T-cell (primary cell): ENCODE results near the gene GPHN. TPM values are rescaled to one million over a fixed set of nuclear protein-coding genes. Genes with fewer than 3 reads are reported as not detected.

Experiments used
- ATAC-seq, 4 experiments: fragments of 200-7000 bp in 3 of 4; fragments of 150-1000 bp in 1 of 4; cut with Tn5 transposase; replicated peaks in 1 of 4; 1 replicate in 3 of 4; 2 replicates in 1 of 4; pipeline ENCODE4 v1.10.0; 2021; ENCODE audit warnings: moderate library complexity in 3 of 4, mild to moderate bottlenecking in 2 of 4, moderate number of reproducible peaks in 1 of 4
- CTCF ChIA-PET, 2 donors: fragments of 300-600 bp; sonication (Branson Sonifier 250); formaldehyde crosslinking; loops; one replicate each; lab custom pipeline; 2022; ENCODE audit warnings: antibody characterized with exemption in 2 of 2; lab: Charles Lee
- POLR2A ChIA-PET, 2 donors: fragments of 300-600 bp; sonication (Branson Sonifier 250); formaldehyde crosslinking; loops; one replicate each; lab custom pipeline; 2022; ENCODE audit warnings: antibody characterized with exemption in 2 of 2; lab: Charles Lee
- DNase-seq, 35 experiments: peaks; one replicate each; pipeline versions ENCODE4 v3.0.0 to v3.0.0-alpha.2; 2013 to 2023
- H3K27ac ChIP-seq: one replicate; pipeline ENCODE4 v1.5.1; 2013; ENCODE audit warnings: low read length
- H3K27me3 ChIP-seq, 2 experiments: replicated peaks in 1 of 2; 1 replicate in 1 of 2; 2 replicates in 1 of 2; pipeline versions ENCODE4 v1.6.1 to v1.7.0; 2013; ENCODE audit warnings: low read length in 1 of 2, mixed read lengths in 1 of 2; ENCODE audit not compliant: control insufficient read depth in 2 of 2, insufficient read depth in 2 of 2; ENCODE audit errors: extremely low read depth in 1 of 2
- H3K36me3 ChIP-seq, 2 donors: 1 replicate in 1 of 2; 2 replicates in 1 of 2; pipeline versions ENCODE4 v1.6.1 to v1.7.0; 2013; ENCODE audit warnings: low read length in 1 of 2; ENCODE audit not compliant: control insufficient read depth in 2 of 2, insufficient read depth in 1 of 2; ENCODE audit errors: extremely low read depth in 1 of 2
- H3K4me1 ChIP-seq, 2 experiments: 1 replicate in 1 of 2; 2 replicates in 1 of 2; pipeline versions ENCODE4 v1.6.1 to v1.7.0; 2013; ENCODE audit warnings: low read length in 2 of 2, mixed read lengths in 1 of 2; ENCODE audit not compliant: insufficient read depth in 2 of 2, control insufficient read depth in 1 of 2; ENCODE audit errors: extremely low read depth in 1 of 2
- H3K4me3 ChIP-seq, 2 donors: 1 replicate in 1 of 2; 2 replicates in 1 of 2; pipeline versions ENCODE4 v1.5.1 to v1.7.0; 2013; ENCODE audit warnings: mild to moderate bottlenecking in 2 of 2, low read length in 1 of 2, moderate library complexity in 1 of 2; ENCODE audit not compliant: control insufficient read depth in 1 of 2; ENCODE audit errors: extremely low read depth in 1 of 2
- H3K9me3 ChIP-seq: 2 replicates; pipeline ENCODE4 v1.7.0; 2013
- H3K27ac Mint-ChIP-seq, 2 donors: one replicate each; pipeline ENCODE4 v1.8.0; 2020 to 2021; ENCODE audit warnings: mild to moderate bottlenecking in 2 of 2, mixed read lengths in 2 of 2
- H3K27me3 Mint-ChIP-seq, 2 donors: one replicate each; pipeline ENCODE4 v1.8.0; 2021 to 2022; ENCODE audit warnings: mixed read lengths in 2 of 2
- H3K36me3 Mint-ChIP-seq: one replicate; pipeline ENCODE4 v1.8.0; 2021; ENCODE audit warnings: mixed read lengths
- H3K4me1 Mint-ChIP-seq, 3 donors: one replicate each; pipeline ENCODE4 v1.8.0; 2020 to 2022; ENCODE audit warnings: mixed read lengths in 3 of 3, mild to moderate bottlenecking in 1 of 3
- H3K4me3 Mint-ChIP-seq, 3 donors: one replicate each; pipeline ENCODE4 v1.8.0; 2020 to 2022; ENCODE audit warnings: mild to moderate bottlenecking in 3 of 3, mixed read lengths in 3 of 3, moderate library complexity in 3 of 3
- H3K9me3 Mint-ChIP-seq, 3 donors: one replicate each; pipeline ENCODE4 v1.8.0; 2020 to 2022; ENCODE audit warnings: mixed read lengths in 3 of 3
- WGBS: methylation state at CpG from one replicate; pipeline ENCODE4 v1.1.5; 2013; ENCODE audit warnings: missing lambda C conversion rate; ENCODE audit not compliant: insufficient coverage; 5-methylcytosine and 5-hydroxymethylcytosine counted together
- total RNA-seq, 35 experiments: library from RNA in 6 of 35; stranded (reverse) in 6 of 35; fragments of 120-200 nt in 1 of 35; gene quantifications; one replicate each; pipeline versions ENCODE4 v1.2.1 to v1.2.4 and lab custom pipeline; 2013 to 2026

The GPHN gene
- total RNA-seq, 5 donors from 2014 or later (not counting 1 experiment from before 2014, with no cell fraction given) = 13.9 to 21.1 (median 14.4) TPM

DNA sequence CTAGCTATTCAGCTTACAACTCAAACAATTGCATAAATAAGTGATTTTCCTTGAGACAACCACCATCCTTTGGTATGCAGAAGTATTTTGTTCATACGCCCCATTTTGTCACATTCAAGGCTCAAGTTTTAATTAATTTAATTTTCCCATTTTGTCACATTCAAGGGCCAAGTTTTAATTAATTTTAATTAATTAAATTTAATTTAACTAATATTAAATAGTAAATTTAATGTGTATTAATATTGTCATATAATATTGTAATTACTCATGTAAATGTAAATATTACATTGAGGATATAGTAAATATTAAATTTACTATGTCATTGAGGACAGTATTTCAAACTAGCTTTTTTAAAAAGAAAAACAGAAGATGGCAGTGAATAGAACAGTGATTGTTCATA is 464.5 kb downstream of the GPHN start:
- Histone ChIP-seq H3K4me1 (no peaks in the 10 kb centered on the region), H3K9me3 (no peaks in the 10 kb centered on the region), H3K36me3 (no peaks in the 10 kb centered on the region), H3K27ac (no peak overlapping the region), H3K27me3 (no peaks in the 10 kb centered on the region), H3K4me3 (no peak overlapping the region)
- POLR2A ChIA-PET = interaction anchor here in 1 of 2 donors (0.6 kb wide), 1 partner anchor 18 kb away, joined by 3 read pairs; no protein-coding TSS in a partner anchor
- no peak overlapping the region for H3K4me3 Mint-ChIP-seq
- ATAC-seq (no peak), DNase-seq (no peak)
- H3K27me3 Mint-ChIP-seq = no peaks in the 10 kb centered on the region
- no peaks in the 10 kb centered on the region for H3K4me1 Mint-ChIP-seq
- H3K36me3 Mint-ChIP-seq = peaks cover 13% of the 10 kb centered on the region
- no peaks in the 10 kb centered on the region for H3K9me3 Mint-ChIP-seq
- H3K27ac Mint-ChIP-seq = no peak overlapping the region
- no CpG with 5 or more reads among the region's 1 CpG for WGBS
- CTCF ChIA-PET = no interaction called here

- no peaks in the 10 kb centered on the region for H3K9me3 Mint-ChIP-seq
- ChIA-PET POLR2A (no interaction called here), CTCF (no interaction called here)
- no peaks in the 10 kb centered on the region for H3K27me3 ChIP-seq
- DNase-seq (no peak), ATAC-seq (no peak)
- no peaks in the 10 kb centered on the region for H3K4me1 Mint-ChIP-seq
- H3K36me3 Mint-ChIP-seq = peaks cover 6% of the 10 kb centered on the region
- H3K9me3 ChIP-seq = no peaks in the 10 kb centered on the region
- no peak overlapping the region for H3K4me3 Mint-ChIP-seq
- H3K27ac ChIP-seq = no peak overlapping the region
- no peaks in the 10 kb centered on the region for H3K27me3 Mint-ChIP-seq
- no peaks in the 10 kb centered on the region for H3K36me3 ChIP-seq
- H3K4me1 ChIP-seq = no peaks in the 10 kb centered on the region
- no peak overlapping the region for H3K4me3 ChIP-seq
- no peak overlapping the region for H3K27ac Mint-ChIP-seq
These were observed 466.6 kb downstream of the GPHN start for GRCh38 chr14:66974397-66975025.

- H3K9me3 ChIP-seq = no peaks in the 10 kb centered on the region
- H3K27me3 Mint-ChIP-seq = no peaks in the 10 kb centered on the region
- ChIA-PET POLR2A (no interaction called here), CTCF (no interaction called here)
- ATAC-seq = no peak
- H3K36me3 ChIP-seq = no peaks in the 10 kb centered on the region
- no peak overlapping the region for H3K27ac Mint-ChIP-seq
- no peak overlapping the region for H3K4me3 ChIP-seq
- DNase-seq = no peak
- H3K27ac ChIP-seq = no peak overlapping the region
- no peak overlapping the region for H3K4me3 Mint-ChIP-seq
- no peaks in the 10 kb centered on the region for H3K9me3 Mint-ChIP-seq
- WGBS = no CpG with 5 or more reads among the region's 2 CpGs
- peaks cover 6% of the 10 kb centered on the region for H3K36me3 Mint-ChIP-seq
- H3K4me1 ChIP-seq = no peaks in the 10 kb centered on the region
- H3K4me1 Mint-ChIP-seq = no peaks in the 10 kb centered on the region
- H3K27me3 ChIP-seq = no peaks in the 10 kb centered on the region
These were observed 467.3 kb downstream of the GPHN start for GRCh38 chr14:66975251-66975650.

DNA sequence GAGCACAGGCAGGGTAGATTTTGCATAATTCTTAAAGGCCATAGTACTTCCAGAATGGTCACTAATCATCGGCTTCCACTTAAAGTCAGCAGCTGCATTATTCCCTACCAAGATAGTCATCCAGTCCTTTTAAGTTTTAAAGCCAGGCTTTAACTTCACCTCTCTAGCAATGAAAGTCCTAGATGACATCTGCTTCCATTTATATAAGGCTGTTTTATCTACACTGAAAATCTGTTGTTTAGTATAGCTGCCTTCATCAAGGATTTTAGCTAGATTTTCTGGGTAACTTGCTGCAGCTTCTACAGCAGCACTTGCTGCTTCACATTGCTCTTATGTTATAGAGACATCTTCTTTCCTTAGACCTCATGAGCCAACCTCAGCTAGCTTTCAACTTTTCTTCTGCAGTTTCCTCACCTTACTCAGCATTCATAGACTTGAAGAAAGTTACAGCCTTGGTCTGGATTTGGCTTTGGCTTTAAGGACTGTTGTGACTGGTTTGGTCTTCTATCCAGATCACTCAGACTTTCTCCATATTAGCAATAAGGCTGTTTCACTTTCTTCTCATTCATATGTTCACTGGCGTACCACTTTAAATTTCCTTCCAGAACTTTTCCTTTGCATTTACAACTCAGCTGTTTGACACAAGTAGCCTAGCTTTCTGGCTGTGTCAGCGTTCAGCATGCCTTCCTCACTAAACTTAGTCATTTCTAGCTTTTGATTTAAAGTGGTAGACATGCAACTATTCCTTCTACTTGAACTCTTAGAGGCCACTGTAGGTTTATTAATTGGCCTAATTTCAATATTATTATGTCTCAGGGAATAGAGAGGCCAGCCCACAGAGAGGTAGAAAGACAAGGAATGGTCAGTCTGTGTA is 471.4 kb downstream of the GPHN start:
- no peak for ATAC-seq
- Mint-ChIP-seq H3K9me3 (no peaks in the 10 kb centered on the region), H3K4me1 (no peaks in the 10 kb centered on the region), H3K27ac (no peak overlapping the region), H3K36me3 (no peaks in the 10 kb centered on the region), H3K27me3 (no peaks in the 10 kb centered on the region), H3K4me3 (no peak overlapping the region)
- Histone ChIP-seq H3K4me1 (no peaks in the 10 kb centered on the region), H3K4me3 (no peak overlapping the region), H3K9me3 (no peaks in the 10 kb centered on the region), H3K27ac (no peak overlapping the region), H3K36me3 (no peaks in the 10 kb centered on the region), H3K27me3 (no peaks in the 10 kb centered on the region)
- ChIA-PET CTCF (no interaction called here), POLR2A (no interaction called here)
- WGBS = 100% methylated on average over 1 of the region's 3 CpGs
- DNase-seq = no peak

- Histone ChIP-seq H3K27ac (no peak overlapping the region), H3K27me3 (no peaks in the 10 kb centered on the region), H3K4me1 (no peaks in the 10 kb centered on the region), H3K9me3 (no peaks in the 10 kb centered on the region), H3K36me3 (no peaks in the 10 kb centered on the region), H3K4me3 (no peak overlapping the region)
- Mint-ChIP-seq H3K27ac (no peak overlapping the region), H3K27me3 (no peaks in the 10 kb centered on the region), H3K36me3 (peaks cover 15% of the 10 kb centered on the region), H3K4me1 (no peaks in the 10 kb centered on the region), H3K9me3 (no peaks in the 10 kb centered on the region), H3K4me3 (no peak overlapping the region)
- CTCF ChIA-PET = no interaction called here
- DNase-seq = no peak
- POLR2A ChIA-PET = no interaction called here
- ATAC-seq = no peak
These were observed 474.3 kb downstream of the GPHN start for GRCh38 chr14:66982247-66982646.

DNA sequence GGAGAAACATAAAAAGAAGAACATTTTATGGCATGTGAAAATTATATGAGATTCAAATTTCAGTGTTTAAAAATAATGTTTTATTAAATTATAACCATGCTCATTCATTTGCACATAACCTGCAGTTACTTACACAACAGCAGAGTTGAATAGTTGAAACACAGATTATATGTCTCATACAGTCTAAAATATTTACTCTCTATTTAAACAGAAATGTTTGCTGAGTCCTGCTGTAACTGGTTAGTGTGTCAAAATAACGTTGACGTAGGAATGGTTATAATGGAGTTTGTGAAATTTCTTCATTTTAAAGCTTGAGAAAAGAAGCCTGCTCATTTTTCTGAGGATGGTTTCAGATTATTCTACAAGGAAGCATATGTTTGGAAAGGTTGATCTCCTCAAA is 484.8 kb downstream of the GPHN start:
- Histone ChIP-seq H3K9me3 (no peaks in the 10 kb centered on the region), H3K4me3 (no peak overlapping the region), H3K27me3 (no peaks in the 10 kb centered on the region), H3K4me1 (no peaks in the 10 kb centered on the region), H3K36me3 (no peaks in the 10 kb centered on the region), H3K27ac (no peak overlapping the region)
- Mint-ChIP-seq H3K27ac (no peak overlapping the region), H3K4me1 (no peaks in the 10 kb centered on the region), H3K36me3 (peaks cover 29% of the 10 kb centered on the region), H3K9me3 (no peaks in the 10 kb centered on the region), H3K27me3 (no peaks in the 10 kb centered on the region), H3K4me3 (no peak overlapping the region)
- ATAC-seq (no peak), DNase-seq (no peak)
- WGBS = no CpG with 5 or more reads among the region's 2 CpGs
- ChIA-PET CTCF (no interaction called here), POLR2A (no interaction called here)
